ENCODE data around the gene UBXN6.

UBXN6 gene

DNA sequence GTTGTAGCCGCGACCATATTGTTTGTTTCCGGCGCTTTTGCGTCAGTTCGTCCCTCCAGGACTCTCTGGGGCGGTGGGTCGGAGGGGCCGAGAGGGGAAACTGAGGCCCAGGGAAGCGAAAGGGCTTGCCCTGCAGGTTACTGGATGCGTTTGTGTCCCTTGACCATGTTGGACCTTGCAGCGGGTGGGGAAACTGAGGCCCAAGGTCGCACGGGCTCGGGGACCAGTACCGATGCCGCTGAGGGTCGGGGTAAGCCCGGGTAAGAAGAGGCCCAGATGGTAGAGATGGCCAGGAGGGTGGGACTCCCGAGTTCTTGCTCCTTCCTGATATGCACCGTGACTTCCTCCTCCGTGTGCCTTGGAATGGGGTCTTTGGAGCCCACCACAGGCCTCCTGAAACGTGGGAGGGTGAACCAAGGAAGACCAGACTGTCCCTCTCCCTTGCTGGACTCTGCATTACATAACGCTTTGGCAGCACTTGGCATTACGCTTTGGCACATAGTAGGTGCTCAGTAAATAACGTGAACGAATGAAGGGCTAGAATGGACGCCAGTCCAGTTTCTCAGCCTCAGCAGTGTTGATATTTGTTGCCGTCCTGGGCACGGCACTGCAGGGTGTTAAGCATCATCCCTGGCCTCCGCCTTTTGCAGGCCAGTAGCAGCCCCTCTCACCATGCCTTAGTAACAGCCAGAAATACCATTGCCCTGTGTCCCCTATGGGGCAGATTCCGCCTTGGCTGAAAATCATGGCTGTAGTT, 54.4 kb downstream of the UBXN6 start:
- TF ChIP-seq, protein P1, sequence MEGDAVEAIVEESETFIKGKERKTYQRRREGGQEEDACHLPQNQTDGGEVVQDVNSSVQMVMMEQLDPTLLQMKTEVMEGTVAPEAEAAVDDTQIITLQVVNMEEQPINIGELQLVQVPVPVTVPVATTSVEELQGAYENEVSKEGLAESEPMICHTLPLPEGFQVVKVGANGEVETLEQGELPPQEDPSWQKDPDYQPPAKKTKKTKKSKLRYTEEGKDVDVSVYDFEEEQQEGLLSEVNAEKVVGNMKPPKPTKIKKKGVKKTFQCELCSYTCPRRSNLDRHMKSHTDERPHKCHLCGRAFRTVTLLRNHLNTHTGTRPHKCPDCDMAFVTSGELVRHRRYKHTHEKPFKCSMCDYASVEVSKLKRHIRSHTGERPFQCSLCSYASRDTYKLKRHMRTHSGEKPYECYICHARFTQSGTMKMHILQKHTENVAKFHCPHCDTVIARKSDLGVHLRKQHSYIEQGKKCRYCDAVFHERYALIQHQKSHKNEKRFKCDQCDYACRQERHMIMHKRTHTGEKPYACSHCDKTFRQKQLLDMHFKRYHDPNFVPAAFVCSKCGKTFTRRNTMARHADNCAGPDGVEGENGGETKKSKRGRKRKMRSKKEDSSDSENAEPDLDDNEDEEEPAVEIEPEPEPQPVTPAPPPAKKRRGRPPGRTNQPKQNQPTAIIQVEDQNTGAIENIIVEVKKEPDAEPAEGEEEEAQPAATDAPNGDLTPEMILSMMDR (IDR thresholded peaks at IDR 0.05): no peak
- Histone ChIP-seq H3K4me3 (ENCODE audit: low read depth in 1 of 2, low read length in 1 of 2) (peak overlapping the region; percentile 78 to 91), H3K36me3 (no peaks in the 10 kb centered on the region), H3K27me3 (no peaks in the 10 kb centered on the region), H3K4me1 (ENCODE audit: control insufficient read depth in 1 of 2, insufficient read depth in 1 of 2, low read depth in 1 of 2, low read length in 1 of 2) (peaks cover 38 to 39% of the 10 kb centered on the region in 2 experiments), H3K9me3 (no peaks in the 10 kb centered on the region), H3K27ac (peak overlapping the region; percentile 99)

DNA sequence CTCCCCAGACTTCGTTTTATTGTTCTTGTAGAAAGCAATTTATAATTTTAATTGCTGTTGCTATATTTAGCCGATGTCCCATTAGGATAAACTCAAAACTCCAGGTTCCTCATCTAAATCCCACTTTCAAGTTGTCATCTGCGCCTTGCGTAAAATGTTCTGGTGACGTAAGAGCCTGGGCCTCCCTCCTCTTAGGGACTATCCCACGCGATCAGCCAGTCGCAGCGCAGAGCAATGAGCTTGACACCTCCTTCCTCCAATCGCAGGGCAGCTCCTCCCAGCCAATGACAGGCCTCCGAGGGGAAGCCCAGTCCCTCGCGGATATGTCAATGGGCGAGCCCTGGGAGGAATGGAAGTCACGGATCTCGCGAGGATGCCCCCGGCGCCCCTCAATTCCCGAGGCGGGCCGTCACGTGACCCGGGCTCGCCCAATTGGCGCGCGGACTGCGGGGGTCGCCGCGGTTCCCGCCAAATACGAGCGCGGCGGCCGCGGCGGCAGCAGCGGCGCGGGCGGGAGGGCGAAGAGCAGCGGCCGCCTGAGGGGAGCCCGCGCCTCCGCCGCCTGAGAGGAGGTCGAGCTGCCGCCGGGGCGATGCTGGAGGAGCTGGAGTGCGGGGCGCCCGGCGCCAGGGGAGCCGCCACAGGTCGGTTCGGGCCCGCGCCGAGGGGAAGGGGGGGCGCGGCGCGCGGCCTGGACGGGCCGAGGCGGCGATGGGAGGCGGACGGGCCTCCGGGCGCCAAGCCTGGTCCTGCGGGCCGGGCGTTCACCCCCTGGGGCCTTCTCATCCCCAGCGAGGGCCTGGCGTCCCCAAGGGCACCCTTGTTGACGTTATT, 55.2 kb downstream of the UBXN6 start, which contains the start of gene CHAF1A:
Gene CHAF1A (plus strand): TSS at position 470 of the 834 bp plus-strand sequence. CDS start 123 bp downstream, at position 593.
- Histone ChIP-seq H3K4me1 (ENCODE audit: control insufficient read depth in 1 of 2, insufficient read depth in 1 of 2, low read depth in 1 of 2, low read length in 1 of 2) (peaks cover 41 to 43% of the 10 kb centered on the region in 2 experiments), H3K27me3 (no peaks in the 10 kb centered on the region), H3K4me3 (ENCODE audit: low read depth in 1 of 2, low read length in 1 of 2) (peak within 1 kb of the TSS; percentile 78 to 91), H3K27ac (peak within 1 kb of the TSS; percentile 99), H3K9me3 (no peaks in the 10 kb centered on the region), H3K36me3 (no peaks in the 10 kb centered on the region)
- TF ChIP-seq, protein P1 (IDR thresholded peaks at IDR 0.05): peak; percentile 24

DNA sequence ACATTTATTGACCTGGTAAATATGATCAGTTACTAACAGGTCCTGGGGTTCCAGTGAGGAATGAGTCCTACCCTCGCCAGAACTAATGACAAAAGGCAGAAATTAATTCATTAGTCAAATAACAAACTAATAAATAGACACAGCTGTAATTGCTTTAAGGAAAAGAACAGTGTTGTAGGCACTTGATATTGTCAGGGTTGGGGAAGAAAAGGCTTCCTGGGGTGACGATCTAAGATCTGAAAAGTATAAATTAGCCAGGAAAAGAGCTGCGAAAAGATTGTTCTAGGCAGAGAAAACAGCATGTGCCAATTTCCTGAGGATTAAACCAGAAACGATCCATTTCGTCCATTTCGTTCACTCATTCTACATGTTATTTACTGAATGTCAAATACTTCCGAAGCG, 55.8 kb downstream of the UBXN6 start:
- Histone ChIP-seq H3K9me3 (no peaks in the 10 kb centered on the region), H3K4me3 (ENCODE audit: low read depth in 1 of 2, low read length in 1 of 2) (peak overlapping the region; percentile 78 to 91), H3K27me3 (no peaks in the 10 kb centered on the region), H3K36me3 (peaks cover 6% of the 10 kb centered on the region), H3K4me1 (ENCODE audit: control insufficient read depth in 1 of 2, insufficient read depth in 1 of 2, low read depth in 1 of 2, low read length in 1 of 2) (peaks cover 41 to 43% of the 10 kb centered on the region in 2 experiments), H3K27ac (peak overlapping the region; percentile 99)
- TF ChIP-seq, protein P1 (IDR thresholded peaks at IDR 0.05): no peak

DNA sequence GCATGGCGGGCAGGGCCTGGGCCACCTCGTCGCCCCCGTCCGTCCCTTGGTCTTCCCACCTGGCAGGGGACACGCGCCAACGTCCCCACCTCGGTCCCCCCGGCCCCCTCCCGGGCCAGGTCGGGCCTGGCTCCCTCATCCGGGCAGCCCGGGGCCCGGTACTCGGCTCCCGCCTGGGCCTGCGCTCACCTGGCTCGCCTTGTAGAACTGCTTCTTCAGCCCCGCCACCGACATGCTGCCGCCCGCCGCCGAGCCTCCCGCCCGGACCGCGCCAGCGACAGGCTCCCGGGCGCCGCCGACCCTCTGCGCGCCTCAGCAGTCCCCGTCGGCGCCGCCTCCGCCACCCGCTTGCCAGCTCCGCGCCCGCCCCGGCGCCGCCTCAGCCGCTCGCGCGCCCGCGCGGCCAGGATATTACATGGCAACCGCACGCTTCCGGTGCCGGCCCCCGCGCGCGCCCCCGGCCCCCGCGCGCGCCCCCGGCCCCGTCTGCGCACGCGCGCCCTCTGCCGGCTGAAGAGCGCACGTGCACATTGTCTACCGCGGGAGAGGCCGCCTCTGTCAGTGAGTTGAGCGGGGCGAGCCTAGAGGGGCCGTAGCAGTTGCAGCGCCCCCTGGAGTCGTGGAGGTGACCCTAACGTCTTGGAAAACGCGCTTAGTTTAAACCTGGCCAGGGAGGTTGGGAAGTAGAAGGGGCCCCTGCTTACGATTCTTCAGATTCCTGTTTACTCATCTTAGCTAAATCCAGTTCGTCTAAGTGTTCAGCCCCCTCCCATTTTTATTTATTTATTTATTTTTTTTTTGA, 57.3 kb downstream of the UBXN6 start, which contains the start of gene SH3GL1:
Gene SH3GL1 (minus strand): TSS at position 413 of the 802 bp plus-strand sequence. CDS start 179 bp downstream, at position 234.
- TF ChIP-seq, protein P1 (IDR thresholded peaks at IDR 0.05): peak; percentile 99
- H3K36me3 ChIP-seq: peaks cover 16% of the 10 kb centered on the region
- H3K4me3 ChIP-seq (ENCODE audit: low read depth in 1 of 2, low read length in 1 of 2): peak within 1 kb of the TSS; percentile 69 to 88
- peaks cover 41 to 43% of the 10 kb centered on the region in 2 experiments for H3K4me1 ChIP-seq (ENCODE audit: control insufficient read depth in 1 of 2, insufficient read depth in 1 of 2, low read depth in 1 of 2, low read length in 1 of 2)
- no peaks in the 10 kb centered on the region for H3K9me3 ChIP-seq
- H3K27ac ChIP-seq: peak within 1 kb of the TSS; percentile 99
- no peaks in the 10 kb centered on the region for H3K27me3 ChIP-seq

DNA sequence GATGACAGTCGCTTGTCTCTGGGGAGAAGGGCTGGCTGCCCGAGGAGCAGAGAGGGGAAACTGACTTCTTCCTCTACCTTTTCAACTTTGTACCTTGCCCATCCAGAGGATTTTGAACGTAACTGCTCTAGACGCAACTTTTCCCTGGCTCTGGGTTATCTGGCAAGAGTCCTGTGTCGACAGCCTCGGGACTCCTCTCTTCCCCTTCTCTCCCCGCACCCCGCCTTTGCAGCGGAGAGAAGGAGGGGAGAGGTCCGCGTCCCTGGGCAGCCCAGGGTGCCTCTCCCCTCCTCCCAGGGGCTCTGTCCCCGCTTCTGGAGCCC, 57.8 kb downstream of the UBXN6 start:
- peaks cover 41 to 43% of the 10 kb centered on the region in 2 experiments for H3K4me1 ChIP-seq (ENCODE audit: control insufficient read depth in 1 of 2, insufficient read depth in 1 of 2, low read depth in 1 of 2, low read length in 1 of 2)
- H3K27me3 ChIP-seq: no peaks in the 10 kb centered on the region
- H3K27ac ChIP-seq: peak overlapping the region; percentile 99
- peaks cover 21% of the 10 kb centered on the region for H3K36me3 ChIP-seq
- H3K9me3 ChIP-seq: no peaks in the 10 kb centered on the region
- H3K4me3 ChIP-seq (ENCODE audit: low read depth in 1 of 2, low read length in 1 of 2): peak overlapping the region; percentile 69 to 88
- TF ChIP-seq, protein P1 (IDR thresholded peaks at IDR 0.05): no peak

All from neutrophil (primary cell).